SK-N-MC (cell line): Measurements from ENCODE around the gene POLH.

Experiments
- EZH2 ChIP-seq: fragments of 200-600 bp; sonication (generic); IDR thresholded peaks from one replicate; pipeline ENCODE4 v1.6.1; 2017; ENCODE audit warnings: antibody characterized with exemption
- FOXP2 ChIP-seq: optimal IDR thresholded peaks from 2 replicates; pipeline ENCODE3; 2011; ENCODE audit warnings: mild to moderate bottlenecking, moderate library complexity; ENCODE audit not compliant: insufficient read depth; ENCODE audit errors: extremely low read length, control extremely low read depth
- POLR2AphosphoS5 ChIP-seq: IDR thresholded peaks from 2 replicates; pipeline ENCODE4 v1.6.1; 2012; ENCODE audit warnings: mild to moderate bottlenecking, low read depth, low read length, borderline replicate concordance

GRCh38 chr6:43624786-43625288 is 48.9 kb downstream of the POLH start:
- TF ChIP-seq EZH2, result no peak
- TF ChIP-seq FOXP2, result no peak
- no peak for TF ChIP-seq POLR2AphosphoS5
